HTERT RPE-1 (cell line): ENCODE data around the gene EYS.

Source experiments
- in situ Hi-C: fragments of 300-500 bp; cut with MboI; formaldehyde crosslinking; loops from 4 replicates; pipeline ENCODE4 v1.14.3; 2020; ENCODE audit warnings: low sequenced_read_pairs

Gene EYS

GRCh38 chr6:65707126-65707826, at the start of gene EYS:
Gene EYS, minus strand, starts transcription at chr6:65707226. Its CDS starts 211,816 bp downstream, at chr6:65495410.
- in situ Hi-C loops, result no loop called here

- in situ Hi-C loops, result no loop called here
Observed at GRCh38 chr6:65746302-65746701, 39.3 kb upstream of the EYS start.

DNA sequence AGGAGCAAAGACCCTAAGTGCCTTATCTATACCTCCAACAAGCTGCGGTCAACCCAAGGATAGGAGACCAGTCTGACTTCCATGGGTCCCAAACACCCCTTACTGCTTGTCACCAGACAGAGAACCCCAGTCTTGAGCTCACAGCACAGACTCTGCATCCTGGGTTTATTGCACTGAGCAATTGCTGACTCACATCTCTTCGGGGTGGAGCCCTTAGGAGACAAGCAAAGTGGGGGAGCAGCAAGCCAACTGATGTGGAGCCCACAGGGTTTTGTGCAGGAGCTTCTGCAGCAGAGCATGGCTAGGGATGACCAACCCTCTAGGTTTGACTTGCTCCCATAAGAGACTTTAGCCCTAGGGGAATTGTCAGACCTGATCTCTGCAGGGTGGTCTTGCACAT, 38.6 kb upstream of the EYS start:
- in situ Hi-C loops, result no loop called here

DNA sequence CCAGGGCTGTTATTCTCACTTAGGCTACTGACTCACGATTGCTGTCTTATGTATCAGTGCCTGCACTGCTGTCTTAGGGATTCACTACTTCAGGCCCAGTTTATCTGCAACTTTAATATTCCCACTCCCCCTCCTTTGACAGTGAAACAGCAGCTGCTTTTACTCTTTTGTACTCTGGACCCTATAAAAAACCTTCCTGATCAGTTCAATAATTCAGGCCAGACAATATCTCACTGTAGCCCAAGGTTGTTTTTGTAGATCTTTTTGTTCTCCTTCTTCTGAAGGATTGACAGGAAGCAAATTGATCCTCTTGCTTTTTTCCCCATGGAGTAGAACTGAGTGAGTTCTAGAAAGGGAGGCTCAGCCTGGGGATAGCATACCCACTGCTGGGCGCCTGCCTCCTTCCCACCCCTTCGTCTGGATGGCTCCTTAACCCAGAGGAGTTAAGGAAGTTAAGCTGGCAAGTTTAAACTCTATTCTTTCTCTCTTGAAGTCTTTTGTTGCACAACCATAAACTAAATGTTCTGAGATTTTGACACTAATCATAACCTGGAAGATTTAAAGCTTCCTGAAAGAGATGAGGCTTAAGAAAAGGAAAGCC, 22.0 kb upstream of the EYS start:
- in situ Hi-C loops, result no loop called here

DNA sequence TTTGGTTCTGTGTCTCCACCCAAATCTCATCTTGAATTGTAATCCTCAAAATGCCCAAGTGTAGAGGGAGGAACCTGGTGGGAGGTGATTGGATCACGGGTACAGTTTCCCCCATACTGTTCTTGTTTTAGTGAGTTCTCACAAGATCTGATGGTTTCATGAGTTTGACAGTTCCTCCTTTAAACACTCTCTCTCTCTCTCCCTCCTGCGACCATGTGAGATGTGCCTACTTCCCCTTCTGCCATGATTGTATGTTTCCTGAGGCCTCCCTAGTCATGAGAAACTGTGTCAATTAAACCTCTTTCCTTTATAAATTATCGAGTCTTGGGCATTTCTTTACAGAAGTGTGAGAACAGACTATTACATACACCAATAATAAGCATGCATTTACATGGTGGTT, 12.1 kb upstream of the EYS start:
- in situ Hi-C loops, result no loop called here

DNA sequence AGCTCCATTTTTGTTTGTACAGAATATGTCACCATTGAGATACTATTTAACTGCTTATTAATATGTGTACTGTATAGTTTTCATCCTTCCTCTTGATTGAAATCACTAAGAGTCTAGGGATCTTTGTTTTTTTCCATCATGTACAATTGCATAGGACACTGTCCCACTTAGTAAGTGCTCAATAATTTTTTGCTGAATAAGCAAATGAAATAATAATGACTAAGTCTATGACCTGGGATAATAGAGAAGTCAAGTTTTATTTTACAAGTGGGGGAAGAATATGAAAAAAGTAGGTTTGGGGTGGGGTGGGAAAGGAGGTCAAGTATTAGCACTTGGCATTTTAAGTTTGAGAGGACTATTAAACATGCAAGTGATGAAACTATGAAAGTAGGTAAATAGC, 4.5 kb upstream of the EYS start:
- in situ Hi-C loops, result no loop called here

DNA sequence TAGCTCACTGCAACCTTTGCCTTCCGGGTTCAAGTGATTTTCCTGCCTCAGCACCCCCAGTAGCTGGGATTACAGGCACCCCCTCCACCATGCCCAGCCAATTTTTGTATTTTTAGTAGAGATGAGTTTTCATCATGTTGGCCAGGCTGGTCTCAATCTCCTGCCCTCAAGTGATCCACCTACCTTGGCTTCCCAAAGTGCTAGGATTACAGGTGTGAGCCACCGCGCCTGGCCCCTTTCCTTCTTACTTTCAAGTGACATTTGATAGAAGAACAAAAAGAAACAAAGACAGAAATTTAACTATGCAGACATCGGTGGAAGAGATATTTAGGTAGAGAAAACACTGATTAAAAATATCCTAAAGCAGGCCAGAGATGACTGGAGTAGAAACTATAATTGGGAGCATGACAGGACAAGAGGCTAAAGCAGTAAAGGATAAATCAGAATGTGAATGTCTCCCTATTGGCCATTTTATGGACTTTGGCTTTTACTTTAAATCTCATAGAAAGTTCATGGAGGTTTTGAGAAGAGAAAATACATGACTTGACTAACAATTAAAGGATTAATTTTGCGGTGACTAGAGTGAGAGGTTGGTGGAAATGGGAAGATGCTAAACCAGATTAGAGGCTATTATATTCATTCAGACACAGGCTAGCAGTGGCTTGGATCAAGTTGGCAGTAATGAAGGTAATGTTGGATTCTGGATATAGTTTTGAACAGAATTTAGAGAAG, 2.2 kb upstream of the EYS start:
- in situ Hi-C loops, result no loop called here

DNA sequence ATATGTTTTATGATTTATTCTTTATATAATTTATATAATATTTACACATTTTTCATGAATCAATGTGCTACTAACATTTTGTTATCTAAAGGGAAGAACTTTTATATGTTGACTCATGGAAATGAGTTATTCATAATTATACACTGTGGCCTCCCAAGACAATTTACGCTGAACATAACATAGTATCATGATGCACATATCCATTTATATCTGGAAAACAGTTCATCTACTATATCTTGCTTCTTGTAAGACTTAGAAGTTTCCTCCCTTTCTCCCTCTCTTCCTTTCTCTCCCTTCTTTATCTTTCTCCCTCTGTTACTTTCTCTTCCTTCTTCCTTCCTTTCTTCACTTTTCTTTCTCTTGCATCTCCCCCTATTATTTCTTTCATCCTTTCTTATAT, 1.1 kb upstream of the EYS start:
- in situ Hi-C loops, result no loop called here

- in situ Hi-C loops, result no loop called here
Observed at GRCh38 chr6:65706436-65706835, 590 bp downstream of the EYS start.

- in situ Hi-C loops, result no loop called here
Observed at GRCh38 chr6:65701325-65701724, 5.7 kb downstream of the EYS start.

- in situ Hi-C loops, result no loop called here
Observed at GRCh38 chr6:65700561-65700960, 6.5 kb downstream of the EYS start.

- in situ Hi-C loops, result no loop called here
Observed at GRCh38 chr6:65692109-65692508, 14.9 kb downstream of the EYS start.

DNA sequence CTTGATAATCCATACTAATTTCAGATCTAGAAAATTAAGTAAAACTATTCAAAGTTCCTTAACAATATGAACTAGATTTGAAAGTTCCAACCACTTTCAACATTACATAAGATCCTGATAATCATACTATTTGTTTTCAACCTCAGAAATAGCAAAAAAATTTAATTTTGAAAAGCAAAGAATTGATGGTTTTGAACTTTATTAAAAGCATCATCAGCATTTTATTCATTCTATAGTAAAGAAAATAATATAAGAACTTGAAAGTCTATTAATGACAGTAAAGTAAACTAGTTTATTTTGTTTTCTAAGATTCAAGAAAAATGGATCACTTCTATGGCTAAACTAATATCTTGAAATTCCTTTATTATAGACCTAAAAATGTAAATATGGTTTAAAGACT, 26.8 kb downstream of the EYS start:
- in situ Hi-C loops, result no loop called here

DNA sequence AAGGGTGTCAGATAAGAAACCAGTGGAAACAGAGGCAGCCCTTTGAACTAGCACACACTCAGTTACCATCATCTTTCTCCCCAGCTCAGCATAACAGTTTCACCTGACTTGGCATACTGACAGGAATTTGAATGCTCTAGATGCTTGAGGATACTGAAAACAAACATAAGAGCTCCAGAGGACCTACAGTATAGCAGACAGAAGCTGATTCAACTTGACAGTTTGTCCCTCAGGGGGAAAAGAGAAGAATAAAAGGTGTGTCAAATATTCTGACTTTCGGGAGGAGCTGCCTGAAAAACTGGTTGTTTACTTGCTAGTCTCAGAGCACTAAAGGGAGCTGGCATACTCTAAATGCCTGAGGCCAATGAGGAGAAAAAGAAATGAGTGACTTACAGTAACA, 35.1 kb downstream of the EYS start:
- in situ Hi-C loops, result no loop called here

DNA sequence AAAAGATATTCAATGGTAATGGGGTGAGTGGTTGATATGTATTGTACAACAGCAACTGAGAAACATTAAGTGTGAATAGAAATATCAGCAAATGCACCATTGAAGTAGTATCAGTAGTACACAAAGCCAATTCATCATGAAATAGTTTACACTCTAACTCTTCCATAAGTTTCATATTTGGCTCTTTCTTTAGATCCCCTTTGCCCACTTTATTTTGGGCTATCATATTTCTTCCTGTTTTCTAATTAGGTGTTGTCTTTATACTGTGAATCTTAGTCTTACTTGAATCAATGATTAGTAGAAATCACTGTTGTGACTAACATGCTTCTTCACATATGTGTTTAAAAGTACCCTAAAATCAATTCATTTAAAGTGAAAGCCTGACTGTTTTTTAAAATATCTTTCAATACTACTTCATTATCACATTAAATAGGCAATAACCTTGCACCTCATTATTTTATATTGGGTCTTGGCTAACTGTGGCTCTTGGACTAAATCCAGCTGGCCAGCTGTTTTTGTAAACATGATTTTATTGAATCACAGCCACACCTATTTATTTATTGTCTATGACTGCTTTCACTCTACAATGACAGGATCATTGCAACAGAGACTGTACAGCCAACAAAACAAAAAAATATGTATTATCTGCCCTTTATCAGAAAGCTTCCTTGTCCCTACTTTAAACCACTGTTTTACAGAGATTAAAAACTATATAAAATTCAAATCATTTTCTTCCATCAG, 38.9 kb downstream of the EYS start:
- in situ Hi-C loops, result no loop called here

GRCh38 chr6:65650086-65650485, 56.9 kb downstream of the EYS start:
- in situ Hi-C loops, result no loop called here

DNA sequence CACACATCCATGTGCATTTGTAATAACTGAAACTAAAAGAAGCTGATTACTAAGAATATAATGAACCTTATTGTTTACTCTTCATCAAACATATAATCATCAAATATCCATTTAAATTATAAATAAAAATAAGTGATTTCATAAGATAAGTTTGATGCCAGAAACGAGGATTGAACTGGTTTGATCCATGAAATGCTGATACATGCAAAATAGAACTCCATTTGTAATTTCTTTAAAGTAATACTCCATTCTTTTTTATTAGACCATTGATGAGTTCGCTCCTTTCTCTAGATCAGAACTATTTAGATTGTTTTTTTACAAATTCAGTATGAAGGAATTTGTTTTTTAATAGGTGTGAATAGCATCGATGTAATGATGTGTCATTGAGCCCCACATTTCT, 57.6 kb downstream of the EYS start:
- in situ Hi-C loops, result no loop called here

DNA sequence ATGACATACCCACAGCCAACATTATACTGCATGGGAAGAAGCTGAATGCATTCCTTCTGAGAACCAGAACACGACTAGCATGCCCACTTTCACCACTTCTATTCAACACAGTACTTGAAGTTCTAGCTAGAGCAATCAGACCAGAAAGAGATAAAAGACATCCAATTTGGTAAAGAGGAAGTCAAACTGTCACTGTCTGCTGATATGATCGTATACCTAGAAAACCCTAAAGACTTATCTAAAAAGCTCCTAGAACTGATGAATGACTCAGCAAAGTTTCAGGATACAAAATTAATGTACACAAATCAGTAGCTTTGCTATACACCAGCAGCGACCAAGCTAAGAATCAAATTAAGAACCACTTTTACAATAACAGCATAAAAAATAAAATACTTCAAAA, 60.5 kb downstream of the EYS start:
- in situ Hi-C loops, result no loop called here

DNA sequence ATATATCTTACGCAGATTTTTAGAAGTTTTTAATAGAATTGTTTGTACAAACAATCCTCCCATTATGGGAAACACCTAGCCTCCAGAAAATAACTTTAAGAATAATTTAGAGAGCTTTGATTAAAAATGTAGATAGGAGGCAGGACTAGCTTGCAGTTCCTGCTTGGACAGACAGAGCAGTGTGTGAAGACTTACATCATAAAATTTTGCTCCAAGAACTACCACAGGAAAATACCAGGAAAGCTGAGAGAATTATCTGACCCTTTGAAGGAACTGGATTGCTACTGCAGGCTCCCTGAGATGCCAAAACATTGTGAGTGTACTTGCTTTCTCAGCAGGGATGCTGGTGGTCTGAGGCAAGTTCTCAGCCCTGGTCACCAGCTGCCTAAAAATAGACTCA, 64.2 kb downstream of the EYS start:
- in situ Hi-C loops, result no loop called here

DNA sequence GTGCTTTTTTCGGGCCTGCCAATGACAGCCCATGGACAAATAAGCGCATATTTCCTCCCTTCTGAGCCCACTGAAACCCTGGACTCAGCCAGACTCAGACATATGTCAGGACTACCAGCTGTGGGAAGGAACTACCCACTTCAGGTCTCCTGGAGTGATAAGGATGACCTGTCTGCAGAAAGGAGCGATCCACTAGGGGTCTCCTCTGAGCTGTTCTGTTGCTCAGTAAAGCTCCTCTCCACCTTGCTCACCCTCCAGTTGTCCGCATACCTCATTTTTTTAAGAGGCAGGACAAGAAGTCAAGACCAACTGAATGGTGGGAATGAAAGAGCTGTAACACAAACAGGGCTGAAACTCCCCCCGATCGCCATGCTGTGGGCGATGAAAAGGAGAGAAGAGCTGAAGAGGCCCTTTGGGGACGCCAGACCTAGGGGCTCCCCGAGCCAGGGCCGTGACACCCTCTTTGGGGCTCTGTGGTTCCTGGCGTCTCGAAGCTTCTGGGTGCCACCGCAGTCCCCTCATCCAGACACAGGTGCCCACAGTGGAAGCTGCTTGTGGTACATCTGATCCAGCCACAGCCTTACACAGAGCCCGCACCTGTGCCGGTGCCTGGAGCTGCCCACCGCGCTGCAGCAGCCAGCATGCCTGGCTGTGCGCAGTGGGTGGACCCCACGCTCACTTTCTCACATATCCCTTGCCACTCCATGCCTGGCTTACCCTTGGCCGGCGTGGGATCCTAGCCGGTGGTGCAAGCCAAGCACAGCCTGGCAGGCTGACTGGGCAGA, 68.8 kb downstream of the EYS start:
- in situ Hi-C loops, result no loop called here
